NCI-H1417 (cell line): Measurements from ENCODE around the gene CHMP5.

Experiments
- DNase-seq, 3 experiments: peaks; one replicate each; lab custom pipeline; 2025; lab: John Stamatoyannopoulos, UW

Gene CHMP5

GRCh38 chr9:33242609-33243134 is 22.2 kb upstream of the CHMP5 start:
- DNase-seq: no peak

GRCh38 chr9:33244137-33244784 is 20.6 kb upstream of the CHMP5 start:
- DNase-seq: no peak

- DNase-seq: no peak
These were observed 19.5 kb upstream of the CHMP5 start for GRCh38 chr9:33245341-33245740.

- DNase-seq: no peak
These were observed 18.5 kb upstream of the CHMP5 start for GRCh38 chr9:33246269-33246860.

DNA sequence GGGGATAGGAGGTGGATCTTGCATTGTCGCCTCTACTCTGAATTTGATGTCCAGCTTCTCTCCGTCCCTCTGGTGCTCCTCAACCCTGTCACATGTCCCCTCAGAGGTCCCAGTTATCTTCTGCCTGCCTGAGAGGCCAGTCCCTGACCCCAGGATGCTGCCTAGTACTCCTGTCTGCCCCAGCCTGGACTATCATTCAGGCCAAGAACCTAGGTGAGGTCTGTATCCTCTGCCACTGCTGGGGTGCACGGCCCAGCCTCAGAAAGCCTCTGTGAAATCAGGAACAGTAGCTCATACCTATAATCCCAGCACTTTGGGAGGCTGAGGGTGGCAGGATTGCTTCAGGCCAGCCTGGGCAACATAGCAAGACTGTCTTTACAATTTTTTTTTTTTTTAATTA is 16.2 kb upstream of the CHMP5 start:
- no peak for DNase-seq

GRCh38 chr9:33249087-33249658 is 15.7 kb upstream of the CHMP5 start:
- DNase-seq: no peak

DNA sequence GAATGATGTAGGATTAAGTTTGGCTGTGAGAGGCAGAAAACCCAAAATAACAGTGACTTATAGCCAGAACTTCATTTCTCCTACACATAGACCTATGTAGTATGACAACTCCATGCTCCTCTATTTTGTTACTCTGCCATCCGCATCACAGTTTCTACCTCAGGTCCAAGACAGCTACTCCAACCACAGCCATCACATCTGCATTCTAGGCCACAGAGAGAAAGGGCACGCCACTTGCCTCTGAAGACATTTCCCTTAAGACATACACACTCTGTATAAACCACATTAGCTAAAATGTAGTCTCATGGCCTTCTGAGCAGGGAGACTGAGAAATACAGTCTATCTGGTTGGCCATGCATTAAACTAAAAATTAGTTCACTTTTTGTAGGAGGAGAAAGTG is 14.9 kb upstream of the CHMP5 start:
- no peak for DNase-seq

DNA sequence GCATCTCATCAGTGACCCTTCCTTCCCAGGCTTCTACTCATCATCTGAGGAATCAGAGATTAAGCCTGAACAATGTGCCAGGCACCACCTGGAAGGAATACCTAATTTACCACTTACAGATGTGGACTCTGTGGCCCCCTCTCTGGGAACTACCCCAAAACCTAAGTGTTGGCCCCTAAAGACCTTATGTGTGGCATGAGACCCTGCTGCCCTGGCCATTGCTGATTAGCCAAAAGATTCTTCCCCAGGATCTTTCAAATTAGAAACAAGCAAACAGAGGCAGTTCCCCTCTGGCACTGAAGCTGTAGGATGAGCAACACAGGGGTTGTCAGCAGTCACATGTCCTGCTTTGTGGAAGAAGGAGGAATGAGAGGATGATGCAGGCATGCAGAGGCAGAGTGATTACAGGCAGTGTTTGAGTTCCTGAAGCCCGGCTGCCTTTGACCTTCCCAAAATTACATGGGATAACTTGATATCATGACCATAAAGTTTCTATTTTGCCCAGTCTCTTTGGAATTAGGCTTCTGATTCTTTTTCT is 14.3 kb upstream of the CHMP5 start:
- DNase-seq: no peak

- DNase-seq: no peak
These were observed 10.6 kb upstream of the CHMP5 start for GRCh38 chr9:33254211-33254610.

DNA sequence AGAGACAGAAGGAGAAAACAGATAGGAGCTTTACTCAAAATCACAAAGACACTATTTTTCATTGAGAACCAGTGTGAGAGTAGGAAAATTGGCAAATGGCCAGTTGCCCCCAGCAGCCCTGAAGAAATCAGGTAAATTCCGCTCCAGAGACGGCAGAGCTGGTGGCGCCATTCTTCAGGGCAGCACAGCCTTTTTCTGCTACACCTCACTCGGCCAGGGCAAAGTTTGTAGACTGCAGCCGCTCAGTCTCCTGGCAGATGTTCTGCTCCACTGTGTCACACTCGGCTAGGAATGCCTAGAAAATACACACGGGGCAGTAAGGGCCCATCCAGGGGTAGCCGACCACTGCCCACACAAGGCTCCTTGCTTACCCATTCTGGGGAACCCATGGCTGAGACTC is 9.8 kb upstream of the CHMP5 start:
- DNase-seq: no peak

DNA sequence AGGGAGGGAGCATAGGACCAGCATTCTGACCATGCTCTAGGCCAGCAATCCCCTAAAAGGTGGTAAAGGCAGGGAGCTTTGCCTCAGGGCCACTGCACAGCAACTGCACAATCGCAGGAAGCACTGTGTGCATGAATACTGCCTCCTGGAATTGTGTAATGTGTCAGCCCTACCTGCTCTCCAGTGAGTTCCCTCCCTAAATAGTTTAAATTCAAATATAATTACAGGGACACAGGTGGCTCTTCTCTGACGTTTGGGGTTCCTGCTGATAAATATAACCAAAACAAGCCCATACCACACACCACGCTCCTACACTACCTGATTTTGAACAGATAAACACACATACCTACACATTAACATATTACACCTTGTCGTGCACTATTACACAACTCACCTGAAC is 9.4 kb upstream of the CHMP5 start:
- DNase-seq: no peak

- no peak for DNase-seq
These were observed 8.6 kb upstream of the CHMP5 start for GRCh38 chr9:33256236-33256635.

GRCh38 chr9:33257276-33257675 is 7.6 kb upstream of the CHMP5 start:
- DNase-seq: no peak

DNA sequence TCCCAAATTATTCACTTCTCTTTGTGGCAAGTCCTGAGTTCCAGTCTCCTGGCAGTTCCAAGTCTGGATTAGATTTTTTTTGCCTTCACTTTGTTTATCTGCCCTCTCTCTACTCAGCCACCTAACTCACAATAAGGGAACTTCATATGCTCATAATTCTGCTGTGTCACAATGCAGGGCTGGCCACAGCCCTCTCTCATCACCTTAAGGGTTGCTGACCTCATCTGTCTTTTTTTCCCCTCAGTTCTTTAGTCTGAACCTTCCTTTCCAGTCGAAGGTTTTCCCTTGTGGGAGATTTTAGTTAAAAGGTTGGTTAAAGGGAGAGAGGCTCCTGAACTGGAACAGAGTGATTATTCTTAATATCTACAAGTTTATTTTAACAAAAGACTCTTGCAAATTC is 4.5 kb upstream of the CHMP5 start:
- no peak for DNase-seq

- peak in 2 of 3 experiments; percentile 6 to 59 for DNase-seq
These were observed 1.5 kb upstream of the CHMP5 start for GRCh38 chr9:33263131-33264002.

GRCh38 chr9:33264003-33264472 is 811 bp upstream of the CHMP5 start:
- DNase-seq: peak in 2 of 3 experiments; percentile 1 to 60

GRCh38 chr9:33265211-33265865 is 489 bp downstream of the CHMP5 start:
- DNase-seq: no peak

GRCh38 chr9:33267151-33267767 is 2.4 kb downstream of the CHMP5 start:
- DNase-seq: no peak

- DNase-seq: no peak
These were observed 5.3 kb downstream of the CHMP5 start for GRCh38 chr9:33270146-33270545.

DNA sequence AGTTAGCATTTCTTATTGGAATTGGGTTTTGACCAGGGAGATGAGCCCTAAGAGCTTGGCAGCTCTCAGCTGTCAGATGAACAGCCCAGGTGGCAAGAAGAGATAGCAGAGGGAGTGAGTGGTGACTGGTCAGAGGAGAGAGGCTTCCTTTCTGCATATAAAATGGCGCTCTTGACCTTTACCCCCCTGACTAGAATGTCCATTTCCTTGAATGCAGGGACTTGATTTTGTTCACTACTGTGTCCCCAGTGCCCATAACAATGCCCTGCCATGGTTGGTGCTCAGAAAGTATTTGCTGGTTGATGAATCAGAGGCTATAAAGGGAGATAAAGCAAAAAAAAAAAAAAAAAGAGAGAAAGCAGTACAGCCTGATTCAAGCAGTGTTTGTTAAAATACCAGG is 7.2 kb downstream of the CHMP5 start:
- no peak for DNase-seq
